ENCODE data around the gene CDAN1.
"Not testable (repeated sequence)": the region's sequence is repeated elsewhere in the genome, so short reads cannot be mapped to it uniquely, and the experiment has no call there.

- TF ChIP-seq POLR2AphosphoS5, POLR2A (IDR thresholded peaks at IDR 0.05): not testable (repeated sequence)
Observed at GRCh38 chr15:42680142-42680482, 56.8 kb downstream of the CDAN1 start.

Data from suprapubic skin (tissue), 4 donors.